HG02798 (cell line): ENCODE data around the gene PLXNA1.

ENCODE experiments used
- ATAC-seq: cut with Tn5 transposase; IDR thresholded peaks from one replicate; pipeline ENCODE4 v1.9.1; 2021; ENCODE audit warnings: mild to moderate bottlenecking; ENCODE audit not compliant: unreplicated experiment, poor library complexity

PLXNA1 gene

DNA sequence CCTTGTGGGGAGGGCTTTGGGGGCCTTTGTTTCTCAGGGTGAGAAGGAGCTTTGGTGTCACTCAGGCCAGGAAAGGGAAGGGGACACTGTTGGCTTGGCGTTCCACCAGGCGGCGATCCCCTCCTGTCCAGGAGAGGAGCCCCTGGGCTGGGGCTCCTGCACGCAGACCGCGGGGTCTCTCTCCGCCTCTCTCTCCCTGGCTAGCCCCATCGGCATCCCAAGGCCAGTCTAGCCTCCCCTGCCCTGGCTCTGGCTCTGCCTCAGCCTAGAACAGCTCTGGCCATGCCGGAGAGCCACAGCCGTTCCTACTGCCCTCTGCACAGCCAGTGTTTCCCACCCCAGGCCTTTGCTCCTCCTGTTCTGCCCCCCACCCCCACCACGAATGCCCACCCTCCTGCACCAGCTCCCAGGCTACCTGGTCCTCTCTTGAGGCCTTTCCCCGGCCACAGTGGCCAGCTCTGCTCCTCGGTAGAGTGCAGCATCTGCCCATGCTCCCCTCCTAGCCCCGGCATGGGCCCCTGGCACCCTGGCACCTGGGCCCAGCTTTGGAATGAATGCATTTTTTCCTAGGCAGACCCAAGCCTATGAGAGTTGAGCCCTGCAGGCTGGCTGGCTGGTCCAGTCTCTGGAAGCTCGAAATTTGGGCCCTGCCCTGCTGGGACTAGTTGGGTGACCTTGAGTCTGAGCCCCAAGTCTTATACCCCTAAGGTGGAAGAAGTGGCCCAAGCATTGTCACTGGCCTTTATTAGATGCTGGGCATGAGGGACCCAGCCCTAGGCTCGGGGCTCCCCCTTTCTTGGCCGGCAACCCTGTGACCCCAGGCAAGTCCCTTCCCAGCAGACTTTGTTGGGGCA lies 2.4 kb downstream of the PLXNA1 start:
- ATAC-seq: no peak

DNA sequence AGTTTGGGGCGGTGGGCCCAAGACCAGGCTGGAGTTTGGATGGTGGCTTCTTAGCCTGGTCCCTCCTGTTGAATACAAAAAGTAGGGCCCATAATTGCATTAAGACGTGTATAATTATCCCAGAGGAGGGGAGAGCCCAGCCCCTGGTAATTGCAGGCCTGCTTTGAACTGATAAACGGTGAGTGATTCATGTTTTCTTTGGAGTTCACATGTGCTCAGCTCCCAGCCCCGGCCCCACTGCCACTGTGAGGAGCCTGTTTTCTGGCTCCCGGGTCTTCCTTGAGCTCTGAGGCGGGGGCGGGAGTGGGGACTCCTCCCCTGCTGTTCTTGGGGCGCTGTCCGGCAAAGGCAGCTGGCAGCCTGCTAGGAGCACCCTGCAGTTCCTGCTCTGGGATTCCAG lies 3.1 kb downstream of the PLXNA1 start:
- ATAC-seq: no peak

DNA sequence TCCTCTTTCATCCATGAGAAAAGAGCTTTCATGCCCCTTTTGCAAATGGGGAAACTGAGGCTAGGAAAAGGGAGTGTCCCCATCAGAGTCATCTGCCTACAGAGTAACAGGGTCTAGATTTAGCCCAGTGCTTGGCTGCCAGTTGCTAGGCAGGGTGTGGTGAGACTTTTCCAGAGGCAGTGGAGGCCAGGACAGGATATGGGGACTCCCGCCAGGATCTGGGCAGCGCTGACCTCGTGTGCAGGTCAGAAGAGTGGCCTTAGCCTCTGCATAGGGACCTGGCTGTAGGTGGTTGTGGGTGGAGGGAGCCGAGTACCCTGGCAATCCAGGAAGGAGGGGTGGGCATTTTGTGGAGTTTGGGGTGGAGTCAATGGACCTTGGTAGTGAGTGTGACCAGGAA lies 4.2 kb downstream of the PLXNA1 start:
- ATAC-seq: no peak

DNA sequence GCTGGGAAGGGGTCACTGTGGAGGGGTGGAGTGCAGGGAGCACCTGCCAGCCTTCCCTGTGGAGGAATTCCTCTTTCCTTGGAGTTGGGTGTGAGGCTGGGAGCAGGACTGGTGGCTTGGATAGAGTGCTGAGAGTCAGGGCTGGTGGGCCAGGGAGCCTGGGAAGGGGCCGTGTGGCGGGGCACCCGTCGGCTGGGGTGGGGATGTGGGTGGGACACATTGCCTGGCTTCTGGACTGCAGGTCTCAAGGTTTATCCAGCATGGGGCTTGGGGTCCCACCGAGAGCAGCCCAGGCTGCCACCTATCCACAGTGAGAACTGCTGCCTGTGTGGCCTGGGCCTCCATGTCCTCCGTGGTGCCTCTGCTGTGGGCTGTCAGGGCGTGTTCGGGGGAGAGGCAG lies 4.7 kb downstream of the PLXNA1 start:
- no peak for ATAC-seq

DNA sequence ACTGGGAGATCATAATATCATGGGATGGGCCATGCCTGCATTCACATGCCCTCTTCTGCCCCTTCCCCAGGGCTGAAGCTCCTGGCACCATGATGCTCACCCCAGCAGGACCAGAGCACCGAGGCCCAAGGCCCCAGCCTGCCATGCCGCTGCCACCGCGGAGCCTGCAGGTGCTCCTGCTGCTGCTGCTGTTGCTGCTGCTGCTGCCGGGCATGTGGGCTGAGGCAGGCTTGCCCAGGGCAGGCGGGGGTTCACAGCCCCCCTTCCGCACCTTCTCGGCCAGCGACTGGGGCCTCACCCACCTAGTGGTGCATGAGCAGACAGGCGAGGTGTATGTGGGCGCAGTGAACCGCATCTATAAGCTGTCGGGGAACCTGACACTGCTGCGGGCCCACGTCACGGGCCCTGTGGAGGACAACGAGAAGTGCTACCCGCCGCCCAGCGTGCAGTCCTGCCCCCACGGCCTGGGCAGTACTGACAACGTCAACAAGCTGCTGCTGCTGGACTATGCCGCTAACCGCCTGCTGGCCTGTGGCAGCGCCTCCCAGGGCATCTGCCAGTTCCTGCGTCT lies 5.6 kb downstream of the PLXNA1 start:
- ATAC-seq: no peak

DNA sequence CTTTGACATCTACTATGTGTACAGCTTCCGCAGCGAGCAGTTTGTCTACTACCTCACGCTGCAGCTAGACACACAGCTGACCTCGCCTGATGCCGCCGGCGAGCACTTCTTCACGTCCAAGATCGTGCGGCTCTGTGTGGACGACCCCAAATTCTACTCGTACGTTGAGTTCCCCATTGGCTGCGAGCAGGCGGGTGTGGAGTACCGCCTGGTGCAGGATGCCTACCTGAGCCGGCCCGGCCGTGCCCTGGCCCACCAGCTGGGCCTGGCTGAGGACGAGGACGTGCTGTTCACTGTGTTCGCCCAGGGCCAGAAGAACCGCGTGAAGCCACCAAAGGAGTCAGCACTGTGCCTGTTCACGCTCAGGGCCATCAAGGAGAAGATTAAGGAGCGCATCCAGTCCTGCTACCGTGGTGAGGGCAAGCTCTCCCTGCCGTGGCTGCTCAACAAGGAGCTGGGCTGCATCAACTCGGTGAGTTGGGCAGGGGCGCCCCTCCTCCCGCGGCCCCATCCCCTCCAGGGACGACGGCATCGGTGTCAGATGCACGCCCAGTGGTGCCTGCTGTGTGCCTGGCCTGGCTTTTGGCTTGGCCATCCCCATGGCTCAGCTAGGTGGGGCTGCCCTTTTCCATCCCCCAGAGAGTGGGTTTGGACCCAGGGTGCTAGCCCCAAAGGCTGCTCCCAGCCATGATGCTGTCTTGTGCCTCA lies 6.6 kb downstream of the PLXNA1 start:
- ATAC-seq: no peak

DNA sequence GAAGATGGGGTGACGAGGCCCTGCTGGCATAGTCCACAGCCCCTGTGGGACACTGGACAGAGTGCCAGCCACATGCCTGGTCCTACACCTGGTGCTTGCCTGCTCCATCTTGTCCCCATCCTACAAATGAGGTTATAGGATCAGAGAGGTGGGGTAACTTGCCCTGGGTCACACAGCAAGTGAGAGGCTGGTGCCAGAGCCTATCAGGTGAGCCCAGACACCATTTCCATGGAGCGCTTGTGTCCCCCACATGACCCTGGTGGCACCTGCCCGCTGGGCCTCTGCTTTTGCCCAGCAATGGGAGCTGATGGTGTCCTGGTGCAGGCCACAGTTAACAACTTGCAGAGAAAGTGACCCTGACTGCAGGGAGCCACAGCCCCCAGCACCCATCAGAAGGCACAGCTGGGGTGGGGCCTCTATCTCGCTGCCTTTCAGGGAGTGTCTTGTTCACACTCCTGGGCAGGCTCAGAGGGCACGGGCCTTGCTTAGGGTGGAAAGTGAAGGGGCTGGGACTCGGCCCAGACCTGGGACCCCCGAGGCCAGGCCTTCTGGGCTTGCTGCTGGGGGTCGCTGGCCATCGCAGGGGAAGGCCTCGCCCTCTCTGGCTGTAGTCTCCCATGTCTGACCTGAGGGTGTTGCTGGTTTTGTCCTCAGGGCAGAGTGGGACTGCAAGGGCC lies 7.2 kb downstream of the PLXNA1 start:
- ATAC-seq: no peak

DNA sequence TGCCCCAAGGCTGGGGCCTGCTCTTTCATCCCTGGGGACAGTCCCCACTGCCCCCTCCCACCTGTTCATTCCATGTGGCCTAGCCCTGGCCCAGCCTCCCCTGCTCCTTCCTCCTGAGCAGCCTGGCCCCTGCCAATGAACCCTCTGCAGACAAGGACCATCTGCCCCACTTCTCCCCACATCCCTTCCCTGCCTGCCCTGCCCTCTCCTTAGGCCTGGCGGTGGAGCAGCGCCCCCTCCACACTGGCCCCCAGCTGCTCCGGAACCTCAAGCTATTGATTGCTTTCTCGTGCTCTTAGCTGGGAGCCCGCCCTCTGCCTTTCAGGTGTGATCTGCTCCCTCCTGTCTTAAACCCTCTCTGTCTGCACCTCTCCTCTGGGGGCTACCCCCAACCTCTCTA lies 8.0 kb downstream of the PLXNA1 start:
- ATAC-seq: no peak

DNA sequence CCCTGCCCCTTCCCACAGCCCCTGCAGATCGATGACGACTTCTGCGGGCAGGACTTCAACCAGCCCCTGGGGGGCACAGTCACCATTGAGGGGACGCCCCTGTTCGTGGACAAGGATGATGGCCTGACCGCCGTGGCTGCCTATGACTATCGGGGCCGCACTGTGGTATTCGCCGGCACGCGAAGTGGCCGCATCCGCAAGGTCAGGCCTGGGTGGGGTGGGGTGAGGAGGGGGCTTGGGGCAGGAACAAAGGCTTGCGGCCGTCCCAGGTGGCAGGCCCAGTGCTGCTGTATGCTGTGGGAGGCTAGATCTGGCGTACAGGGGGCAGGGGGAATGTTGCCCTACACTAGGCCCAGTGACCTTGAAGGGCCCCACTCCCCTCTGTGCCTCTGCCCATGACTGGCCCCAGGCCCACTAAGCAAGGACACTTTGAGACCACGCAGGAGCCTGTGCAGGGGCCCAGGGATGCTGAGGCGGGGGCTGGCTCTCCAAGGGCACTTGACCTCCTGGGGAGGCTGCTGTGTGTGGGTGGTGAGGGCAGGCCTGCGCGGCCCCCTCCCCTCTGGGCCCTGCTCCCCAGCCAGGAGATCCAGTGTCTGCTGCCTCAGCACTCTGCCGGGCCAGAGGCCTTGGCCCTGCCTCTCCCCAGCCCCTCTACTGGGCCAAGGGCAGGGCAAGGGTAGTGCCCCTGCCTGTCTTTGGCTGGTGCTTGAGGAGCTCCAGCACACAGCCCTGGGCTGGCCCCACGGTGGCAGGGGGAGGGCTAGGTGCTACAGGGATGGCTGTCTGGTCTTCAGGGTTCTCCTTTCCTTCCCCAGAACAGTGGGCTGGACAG lies 8.7 kb downstream of the PLXNA1 start:
- ATAC-seq: no peak

DNA sequence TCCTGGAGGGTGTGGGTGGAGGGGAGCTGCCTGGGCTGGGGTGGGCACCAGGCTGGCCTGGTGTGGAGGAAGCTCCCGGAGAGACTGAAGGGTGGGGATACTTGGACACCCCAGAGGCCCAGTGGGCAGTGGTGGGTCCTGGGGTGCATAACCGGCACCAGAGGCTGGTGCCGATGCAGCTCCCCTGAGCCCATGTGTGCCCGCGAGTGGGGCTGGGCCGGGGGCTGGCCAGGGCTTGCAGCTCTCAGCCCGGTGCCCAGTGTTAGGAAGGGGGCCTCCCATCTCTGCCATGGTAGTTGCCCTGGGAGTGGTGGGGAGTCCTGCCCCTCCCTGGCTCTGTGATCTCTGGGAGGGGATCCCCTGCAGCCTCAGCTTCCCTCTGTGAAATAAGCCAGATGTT lies 9.3 kb downstream of the PLXNA1 start:
- no peak for ATAC-seq

DNA sequence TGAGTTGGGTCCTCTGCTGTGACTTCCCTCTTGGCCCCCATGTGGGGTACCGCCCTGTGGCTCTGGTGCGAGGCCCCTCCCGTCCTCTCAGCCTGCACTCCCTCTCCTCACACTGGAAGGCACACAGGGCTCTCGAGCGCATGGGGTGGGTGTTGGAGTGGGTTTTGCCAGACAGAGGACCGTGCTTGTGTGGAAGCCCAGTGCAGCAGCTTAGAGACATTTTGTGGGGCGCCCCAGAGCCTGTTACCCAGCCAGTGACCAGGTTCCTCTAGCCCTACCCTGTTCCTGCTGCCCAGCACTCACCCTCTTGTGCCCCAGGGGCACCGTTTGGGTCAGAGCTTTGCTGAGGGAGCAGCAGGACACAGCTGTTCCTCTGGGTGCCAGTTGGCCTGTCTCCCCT lies 9.9 kb downstream of the PLXNA1 start:
- no peak for ATAC-seq

DNA sequence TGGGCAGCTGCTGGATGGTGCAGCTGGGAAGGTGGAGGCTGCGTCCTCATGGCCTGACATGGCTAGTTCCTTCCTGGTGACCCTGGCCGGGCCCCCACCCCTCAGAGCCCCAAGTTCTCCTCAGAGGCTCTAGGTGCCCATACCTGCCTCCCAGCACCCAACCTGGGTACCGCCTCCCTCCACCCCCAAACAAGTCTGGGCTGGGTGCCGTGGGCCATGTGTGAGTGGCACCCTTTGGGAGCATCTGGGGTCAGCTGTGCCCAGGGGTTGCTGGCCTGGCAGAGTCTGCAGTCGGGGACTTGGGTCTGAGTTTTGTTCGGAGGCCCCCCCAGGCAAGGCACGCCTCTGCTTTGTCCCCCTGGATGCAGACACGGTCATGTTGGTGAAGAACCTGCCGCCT lies 10.5 kb downstream of the PLXNA1 start:
- ATAC-seq: no peak

DNA sequence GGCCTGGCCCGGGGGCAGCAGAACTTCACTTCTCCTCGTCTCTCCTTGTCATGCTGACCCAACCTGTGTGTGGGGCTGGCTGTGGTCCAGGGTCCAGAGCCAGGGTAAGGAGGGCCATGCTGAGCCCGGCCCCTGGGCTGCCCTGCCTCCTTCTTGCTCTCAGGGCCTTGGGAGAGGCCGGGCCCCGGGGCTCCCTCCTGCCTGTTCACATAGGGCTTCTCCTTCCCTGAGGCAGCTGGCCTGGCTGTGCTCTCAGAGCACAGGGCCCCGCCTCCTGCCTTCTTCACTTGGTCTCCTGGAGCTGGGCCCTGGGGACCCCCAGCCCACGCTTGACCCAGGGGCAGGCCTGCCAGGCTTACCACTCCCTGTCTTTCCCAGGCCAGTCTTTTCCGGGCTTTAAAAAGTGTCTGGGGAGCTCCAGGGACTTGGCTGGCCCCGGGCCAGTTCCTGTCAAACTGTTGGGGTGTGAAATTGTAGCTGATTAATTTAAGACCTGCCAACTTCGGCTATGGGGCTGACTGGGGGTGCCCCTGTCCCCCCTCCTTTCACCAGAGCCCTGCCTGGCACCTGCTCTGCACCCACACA lies 11.8 kb downstream of the PLXNA1 start:
- ATAC-seq: no peak

DNA sequence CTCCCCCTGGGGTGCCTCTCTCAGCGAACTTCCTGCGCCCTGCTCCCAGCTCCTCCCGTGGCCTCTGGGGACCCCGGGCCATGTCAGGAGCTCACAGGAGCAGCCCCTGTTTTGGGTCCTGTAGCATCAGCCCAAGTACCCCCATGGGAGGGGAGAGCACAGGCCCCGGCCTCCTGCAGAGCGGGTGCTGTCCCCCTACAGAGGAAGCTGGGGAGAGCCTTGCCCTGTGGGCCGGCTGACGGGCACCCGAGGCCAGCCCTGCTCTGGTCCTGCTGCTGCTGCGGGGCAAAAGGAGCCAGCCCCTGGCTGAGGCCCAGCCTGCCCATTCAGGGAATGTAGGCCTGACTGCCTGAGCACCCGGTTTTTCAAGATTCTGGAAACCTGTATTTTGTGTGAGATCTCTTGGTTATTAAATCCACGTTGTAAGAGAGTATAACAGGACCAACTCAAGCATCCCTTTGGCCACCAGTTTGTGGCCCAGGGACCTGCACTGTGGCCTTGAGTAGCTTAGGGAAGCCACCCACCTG lies 12.4 kb downstream of the PLXNA1 start:
- no peak for ATAC-seq

DNA sequence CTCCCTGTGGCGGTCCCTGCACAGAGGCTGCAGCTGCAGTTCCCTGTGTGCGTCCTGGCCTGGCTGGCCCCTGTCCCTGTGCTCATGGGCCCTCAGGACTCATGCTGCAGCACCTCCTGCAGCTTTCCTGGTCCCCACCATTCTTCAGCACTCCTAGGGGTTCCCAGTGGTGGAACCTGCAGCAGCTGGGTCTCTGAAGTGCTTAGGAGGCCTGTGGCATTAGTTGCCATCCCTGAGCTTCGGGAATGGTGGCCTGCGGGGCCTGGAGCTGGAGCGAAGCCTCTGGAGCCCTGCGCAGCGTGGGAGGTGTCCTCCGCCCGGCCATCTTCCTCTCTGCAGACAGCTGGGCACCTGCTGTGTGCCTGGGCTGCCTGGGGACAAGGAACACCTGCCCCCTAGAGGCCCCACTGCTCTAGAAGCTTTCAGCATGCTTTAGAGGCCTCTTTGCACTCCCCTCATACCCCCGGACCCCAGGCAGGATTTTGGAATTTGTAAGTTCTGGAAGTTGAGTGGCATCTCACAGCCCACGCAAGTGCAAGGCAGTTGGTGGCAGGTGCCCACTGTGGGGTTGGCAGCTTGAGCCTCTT lies 13.1 kb downstream of the PLXNA1 start:
- no peak for ATAC-seq

DNA sequence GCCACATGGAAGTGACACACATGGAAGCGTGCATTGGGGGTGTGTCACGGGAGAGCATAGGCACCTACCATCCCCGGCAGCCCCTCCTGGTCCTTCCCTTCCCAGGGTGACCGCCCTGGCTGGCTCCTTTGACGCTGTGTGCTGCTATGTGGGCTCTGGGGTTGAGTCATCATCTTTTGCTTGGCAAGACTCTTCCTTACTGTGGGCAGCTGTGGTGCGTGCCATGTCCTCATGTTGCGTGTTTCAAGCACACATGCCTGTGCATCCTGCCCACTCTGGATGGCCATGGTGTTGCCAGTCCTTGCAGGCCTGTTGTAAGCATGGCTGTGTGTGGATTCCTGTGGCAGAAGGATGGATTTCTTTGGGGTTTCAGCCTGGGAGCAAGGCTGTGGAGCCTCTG lies 14.0 kb downstream of the PLXNA1 start:
- ATAC-seq: no peak

DNA sequence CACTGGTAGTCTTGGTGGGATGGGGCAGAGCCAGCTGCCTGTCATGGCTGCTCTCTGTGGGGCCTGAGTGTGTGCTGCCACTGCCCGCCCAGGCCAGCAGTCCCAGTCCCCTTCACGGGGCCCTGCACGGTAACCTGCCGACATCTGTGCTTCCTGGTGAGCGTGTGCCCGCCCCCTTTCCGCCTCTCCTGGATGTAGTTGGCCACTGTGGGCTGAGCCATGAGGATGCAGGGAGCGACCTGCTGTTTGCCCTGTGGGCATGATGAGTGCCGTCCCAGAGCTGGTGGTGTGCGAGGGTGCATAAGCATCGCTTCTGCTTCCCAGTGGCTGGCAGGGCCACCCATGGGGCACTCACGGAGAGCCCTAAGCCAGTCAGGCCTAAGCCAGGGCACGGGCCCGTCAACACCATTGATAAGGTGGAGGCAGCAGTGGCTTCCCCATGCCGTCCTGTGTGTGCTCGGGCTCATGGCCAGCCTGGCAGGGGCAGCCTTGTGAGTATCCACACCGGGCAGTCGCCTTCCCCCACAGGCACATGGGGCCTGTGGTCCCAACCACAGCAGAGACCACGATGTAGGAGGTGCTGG lies 14.6 kb downstream of the PLXNA1 start:
- ATAC-seq: no peak

DNA sequence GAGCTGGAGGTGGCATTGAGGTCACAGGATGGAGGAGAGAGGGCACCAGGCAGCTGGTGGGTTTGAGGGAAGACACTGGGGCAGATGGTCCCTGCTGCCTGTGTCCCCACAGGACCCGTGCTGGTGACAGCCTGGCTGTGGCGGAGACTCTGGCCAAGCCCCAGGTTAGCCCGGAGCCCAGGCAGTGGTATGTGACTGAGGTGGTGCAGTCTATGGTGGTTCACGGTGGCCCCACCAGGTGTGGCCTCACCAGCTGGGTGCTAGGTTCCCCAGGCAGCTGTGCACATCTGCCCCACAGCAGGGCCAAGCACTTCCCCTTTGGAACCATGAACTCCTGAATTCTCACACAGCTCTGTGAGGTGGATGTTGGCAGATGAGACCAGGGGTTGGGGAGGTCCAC lies 15.4 kb downstream of the PLXNA1 start:
- no peak for ATAC-seq

DNA sequence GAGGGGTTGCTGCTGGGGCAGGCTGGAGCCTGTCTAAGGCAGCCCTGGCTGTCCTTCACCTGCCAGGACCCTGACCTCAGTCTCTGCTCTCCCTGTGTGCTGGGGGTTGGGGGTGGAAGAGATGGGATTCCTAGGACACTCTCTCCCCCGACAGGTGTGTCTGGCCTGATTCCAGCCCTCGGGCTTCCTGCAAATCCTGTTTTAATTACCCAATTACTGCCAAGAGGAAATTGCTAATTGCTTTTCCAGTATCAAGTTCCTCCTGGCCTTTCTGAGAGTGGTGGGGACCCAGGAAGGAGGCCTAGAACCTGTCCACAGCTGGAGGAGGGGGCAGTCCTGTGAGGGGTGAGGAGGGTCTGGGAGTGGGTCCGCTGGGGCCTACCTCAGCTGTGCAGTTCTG lies 15.8 kb downstream of the PLXNA1 start:
- no peak for ATAC-seq
